Ovary (tissue), 3 donors: ENCODE results near the gene KDSR.

Experiments used
- EP300 ChIP-seq: sonication (generic); formaldehyde crosslinking; IDR thresholded peaks from one replicate; pipeline ENCODE4 v1.6.1; 2017; ENCODE audit warnings: antibody characterized with exemption
- POLR2A ChIP-seq: fragments of 450-650 bp; IDR thresholded peaks from one replicate; pipeline ENCODE4 v1.6.1; 2017; ENCODE audit warnings: antibody characterized with exemption, mild to moderate bottlenecking, moderate library complexity
- TF ChIP-seq, protein P1 (sequence below), 3 donors: fragments of 450-650 bp in 2 of 3; fragments of 200-600 bp in 1 of 3; IDR thresholded peaks; one replicate each; pipeline versions ENCODE4 v1.5.1 to v1.8.0; 2016 to 2022; ENCODE audit warnings: antibody characterized with exemption in 3 of 3, mild to moderate bottlenecking in 1 of 3
- donor health status: DM: no; HTN: no; CAD: no.

DNA sequence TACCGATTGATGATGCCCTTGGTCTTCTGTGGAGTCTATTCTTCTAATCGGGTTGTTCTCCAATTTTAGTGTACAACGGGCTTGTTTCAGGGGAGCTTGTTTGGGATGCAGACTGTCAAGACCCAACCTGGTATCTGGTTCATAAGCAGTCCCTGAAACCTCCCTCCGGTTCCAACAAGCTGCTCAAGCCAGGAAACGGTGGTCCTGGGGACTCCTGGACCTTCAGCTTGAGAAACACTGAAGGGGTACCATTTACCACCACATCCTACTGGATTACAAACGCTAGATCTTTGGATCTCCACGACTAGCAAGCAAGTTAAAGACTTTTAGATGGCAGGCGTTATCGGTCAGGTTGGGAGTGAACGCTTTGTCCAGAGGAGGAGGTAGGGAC, 49.5 kb downstream of the KDSR start:
- TF ChIP-seq, protein P1, sequence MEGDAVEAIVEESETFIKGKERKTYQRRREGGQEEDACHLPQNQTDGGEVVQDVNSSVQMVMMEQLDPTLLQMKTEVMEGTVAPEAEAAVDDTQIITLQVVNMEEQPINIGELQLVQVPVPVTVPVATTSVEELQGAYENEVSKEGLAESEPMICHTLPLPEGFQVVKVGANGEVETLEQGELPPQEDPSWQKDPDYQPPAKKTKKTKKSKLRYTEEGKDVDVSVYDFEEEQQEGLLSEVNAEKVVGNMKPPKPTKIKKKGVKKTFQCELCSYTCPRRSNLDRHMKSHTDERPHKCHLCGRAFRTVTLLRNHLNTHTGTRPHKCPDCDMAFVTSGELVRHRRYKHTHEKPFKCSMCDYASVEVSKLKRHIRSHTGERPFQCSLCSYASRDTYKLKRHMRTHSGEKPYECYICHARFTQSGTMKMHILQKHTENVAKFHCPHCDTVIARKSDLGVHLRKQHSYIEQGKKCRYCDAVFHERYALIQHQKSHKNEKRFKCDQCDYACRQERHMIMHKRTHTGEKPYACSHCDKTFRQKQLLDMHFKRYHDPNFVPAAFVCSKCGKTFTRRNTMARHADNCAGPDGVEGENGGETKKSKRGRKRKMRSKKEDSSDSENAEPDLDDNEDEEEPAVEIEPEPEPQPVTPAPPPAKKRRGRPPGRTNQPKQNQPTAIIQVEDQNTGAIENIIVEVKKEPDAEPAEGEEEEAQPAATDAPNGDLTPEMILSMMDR (IDR thresholded peaks at IDR 0.05), result no peak
- TF ChIP-seq EP300 (no peak), POLR2A (no peak)
